A549 (cell line): ENCODE results near the gene FANCF. TPM values are rescaled to one million over a fixed set of nuclear protein-coding genes. Genes with fewer than 3 reads are reported as not detected.

Experiments used
- ATAC-seq, 2 experiments: fragments of 200-7000 bp in 1 of 2; fragments of >200 bp in 1 of 2; cut with Nextera tagmentation in 1 of 2; cut with Tn5 transposase in 1 of 2; 3 replicates each; pipeline versions ENCODE4 v1.8.0 to v1.9.1; 2018 to 2020; ENCODE audit warnings: mild to moderate bottlenecking in 1 of 2, moderate library complexity in 1 of 2
- CTCF ChIA-PET: fragments of 300-600 bp; sonication (Branson Sonifier 250); formaldehyde crosslinking; extraction: SDS; loops from one replicate; lab custom pipeline; 2021; ENCODE audit warnings: antibody characterized with exemption, inconsistent platforms; lab: Yijun Ruan, JAX
- POLR2A ChIA-PET: fragments of 350-600 bp; formaldehyde crosslinking; extraction: SDS; loops from one replicate; lab custom pipeline; 2021; ENCODE audit warnings: antibody characterized with exemption, inconsistent platforms; lab: Yijun Ruan, JAX
- DNase-seq, 2 experiments: peaks; one replicate each; pipeline versions ENCODE4 v3.0.0 to v3.0.0-alpha.2; 2011 to 2016; ENCODE audit warnings: low read depth in 1 of 2, low spot score in 1 of 2
- FAIRE-seq: peaks from 2 replicates; lab custom pipeline; 2011; peaks lifted over from hg19 to GRCh38; lab: Jason Lieb, UNC
- H3K27ac ChIP-seq, 2 experiments: fragments of >200 bp; sonication (Bioruptor Twin); formaldehyde crosslinking; 3 replicates each; pipeline ENCODE4 v1.5.1; 2016 to 2017
- H3K4me1 ChIP-seq: fragments of >200 bp; sonication (Bioruptor Twin); formaldehyde crosslinking; 3 replicates; pipeline ENCODE4 v1.6.1; 2016
- H3K4me2 ChIP-seq: fragments of >200 bp; sonication (Bioruptor Twin); formaldehyde crosslinking; 3 replicates; pipeline ENCODE4 v1.6.1; 2016
- H3K4me3 ChIP-seq: fragments of >200 bp; sonication (Bioruptor Twin); formaldehyde crosslinking; 3 replicates; pipeline ENCODE4 v1.5.1; 2016
- H3K9me3 ChIP-seq: fragments of >200 bp; sonication (Bioruptor Twin); formaldehyde crosslinking; 3 replicates; pipeline ENCODE4 v1.6.1; 2016
- BCL3 ChIP-seq: fragments of >200 bp; sonication (Bioruptor Twin); formaldehyde crosslinking; IDR thresholded peaks from 3 replicates; pipeline ENCODE4 v1.6.1; 2016
- BHLHE40 ChIP-seq: IDR thresholded peaks from 2 replicates; pipeline ENCODE4 v1.6.1; 2012; ENCODE audit warnings: low read depth, low read length, inconsistent platforms
- CBX2 ChIP-seq: fragments of 200-600 bp; sonication (generic); IDR thresholded peaks from 2 replicates; pipeline ENCODE4 v1.6.1; 2016; ENCODE audit warnings: low read depth, mild to moderate bottlenecking, borderline replicate concordance
- CBX8 ChIP-seq: fragments of 200-600 bp; sonication (generic); IDR thresholded peaks from 2 replicates; pipeline ENCODE4 v1.6.1; 2016
- CHD2 ChIP-seq: fragments of 150-350 bp; IDR thresholded peaks from 2 replicates; pipeline ENCODE4 v1.6.1; 2014; ENCODE audit warnings: low read length; ENCODE audit not compliant: partially characterized antibody
- CHD4 ChIP-seq: fragments of 200-600 bp; sonication (generic); IDR thresholded peaks from 2 replicates; pipeline ENCODE4 v1.6.1; 2016; ENCODE audit warnings: antibody characterized with exemption, mild to moderate bottlenecking, borderline replicate concordance
- EHF ChIP-seq: fragments of 250-450 bp; sonication (Bioruptor Pico); IDR thresholded peaks from 2 replicates; pipeline ENCODE4 v1.5.0; 2020; ENCODE audit warnings: mild to moderate bottlenecking
- EP300 ChIP-seq, 2 experiments: fragments of >200 bp; sonication (Bioruptor Twin); formaldehyde crosslinking; IDR thresholded peaks; 2 replicates in 1 of 2; 3 replicates in 1 of 2; pipeline ENCODE4 v1.6.1; 2016 to 2017
- ESRRA ChIP-seq: fragments of 150-350 bp; IDR thresholded peaks from 2 replicates; pipeline ENCODE4 v1.6.1; 2014; ENCODE audit warnings: mild to moderate bottlenecking, low read length, borderline replicate concordance
- FOSB ChIP-seq: fragments of 250-450 bp; sonication (Bioruptor Pico); IDR thresholded peaks from 2 replicates; pipeline ENCODE4 v1.5.0; 2020; ENCODE audit warnings: mild to moderate bottlenecking, moderate library complexity
- FOSL2 ChIP-seq, 2 experiments: fragments of 450-650 bp in 1 of 2; fragments of >200 bp in 1 of 2; sonication (Bioruptor Twin) in 1 of 2; formaldehyde crosslinking; IDR thresholded peaks; 2 replicates each; pipeline versions ENCODE4 v1.5.0 to v1.6.1; 2016 to 2020; ENCODE audit warnings: mild to moderate bottlenecking in 1 of 2, moderate library complexity in 1 of 2
- FOXS1 ChIP-seq: fragments of 250-450 bp; sonication (Bioruptor Pico); IDR thresholded peaks from 2 replicates; pipeline ENCODE4 v1.5.0; 2020; ENCODE audit warnings: mild to moderate bottlenecking, moderate library complexity
- GATA3 ChIP-seq: IDR thresholded peaks from 2 replicates; pipeline ENCODE4 v1.6.1; 2012; ENCODE audit warnings: borderline replicate concordance
- HEYL ChIP-seq: fragments of 250-450 bp; sonication (Bioruptor Pico); IDR thresholded peaks from 2 replicates; pipeline ENCODE4 v1.8.0; 2021; ENCODE audit warnings: mild to moderate bottlenecking, moderate library complexity
- HOXA7 ChIP-seq: fragments of 250-450 bp; sonication (Bioruptor Pico); IDR thresholded peaks from 2 replicates; pipeline ENCODE4 v1.5.0; 2020; ENCODE audit warnings: mild to moderate bottlenecking, moderate library complexity
- HOXB13 ChIP-seq: fragments of 250-450 bp; sonication (Bioruptor Pico); IDR thresholded peaks from 2 replicates; pipeline ENCODE4 v1.5.0; 2020; ENCODE audit warnings: low read depth, mild to moderate bottlenecking, moderate library complexity
- KDM1A ChIP-seq: fragments of 200-600 bp; sonication (generic); IDR thresholded peaks from 2 replicates; pipeline ENCODE4 v1.6.1; 2016; ENCODE audit warnings: low read depth, mild to moderate bottlenecking
- KDM5A ChIP-seq: fragments of 200-600 bp; sonication (generic); IDR thresholded peaks from 2 replicates; pipeline ENCODE4 v1.6.1; 2016; ENCODE audit warnings: antibody characterized with exemption, mild to moderate bottlenecking
- MAZ ChIP-seq: fragments of 150-350 bp; IDR thresholded peaks from 2 replicates; pipeline ENCODE4 v1.6.1; 2014; ENCODE audit warnings: antibody characterized with exemption, low read depth, low read length, borderline replicate concordance
- MYC ChIP-seq: IDR thresholded peaks from 2 replicates; pipeline ENCODE4 v1.6.1; 2012; ENCODE audit warnings: mild to moderate bottlenecking, inconsistent platforms, low read length, improper control_type of control experiment, borderline replicate concordance
- NFE2L2 ChIP-seq: fragments of 150-350 bp; conservative IDR thresholded peaks from 2 replicates; pipeline ENCODE4 v1.6.1; 2014; ENCODE audit warnings: low read length
- NPAS2 ChIP-seq: fragments of 250-450 bp; sonication (Bioruptor Pico); IDR thresholded peaks from 2 replicates; pipeline ENCODE4 v1.8.0; 2022; ENCODE audit warnings: mild to moderate bottlenecking, moderate library complexity, borderline replicate concordance
- POLR2A ChIP-seq: IDR thresholded peaks from 2 replicates; pipeline ENCODE4 v1.6.1; 2012; ENCODE audit warnings: mild to moderate bottlenecking, low read length
- POLR2AphosphoS2 ChIP-seq: conservative IDR thresholded peaks from 2 replicates; pipeline ENCODE4 v1.6.1; 2012; ENCODE audit warnings: low read length, improper control_type of control experiment, inconsistent platforms
- RNF2 ChIP-seq: fragments of 200-600 bp; sonication (generic); IDR thresholded peaks from 2 replicates; pipeline ENCODE4 v1.6.1; 2016; ENCODE audit warnings: low read depth, mild to moderate bottlenecking, antibody characterized with exemption, moderate library complexity, borderline replicate concordance
- SMC3 ChIP-seq: fragments of >200 bp; sonication (Bioruptor Twin); formaldehyde crosslinking; IDR thresholded peaks from 3 replicates; pipeline ENCODE4 v1.6.1; 2018; ENCODE audit warnings: inconsistent platforms
- TFCP2L1 ChIP-seq: fragments of 250-450 bp; sonication (Bioruptor Pico); IDR thresholded peaks from 2 replicates; pipeline ENCODE4 v1.5.0; 2021; ENCODE audit warnings: mild to moderate bottlenecking
- ZNF302 ChIP-seq: fragments of 250-450 bp; sonication (Bioruptor Pico); IDR thresholded peaks from 2 replicates; pipeline ENCODE4 v1.9.0; 2021; ENCODE audit warnings: inconsistent platforms, mild to moderate bottlenecking, moderate library complexity
- ZSCAN20 ChIP-seq: fragments of 250-450 bp; sonication (Bioruptor Pico); IDR thresholded peaks from 2 replicates; pipeline ENCODE4 v1.8.0; 2022; ENCODE audit warnings: mild to moderate bottlenecking, moderate library complexity
- WGBS: methylation state at CpG from one replicate; pipeline ENCODE4 v1.1.6; 2017; ENCODE audit errors: missing lambda C conversion rate; 5-methylcytosine and 5-hydroxymethylcytosine counted together
- polyA plus RNA-seq, 4 experiments: library from polyadenylated mRNA; depleted of rRNA in 3 of 4; stranded (reverse); fragments of >200 nt; fragmentation: RNase III in 1 of 4; extraction: RNeasy Plus Mini Kit Qiagen cat#74134 plus additional on column Dnase treatment in 1 of 4; gene quantifications; 2 replicates in 3 of 4; 3 replicates in 1 of 4; pipeline ENCODE4 v1.2.3, GENCODE V29; 2011 to 2017
- TF ChIP-seq, protein P1 (sequence below): fragments of 150-350 bp; IDR thresholded peaks from 2 replicates; pipeline ENCODE4 v1.6.1; 2014; ENCODE audit warnings: low read depth, mild to moderate bottlenecking, low read length
- TF ChIP-seq, protein P2 (sequence below): fragments of >200 bp; sonication (Bioruptor Twin); formaldehyde crosslinking; IDR thresholded peaks from 2 replicates; pipeline ENCODE4 v1.6.1; 2016

The FANCF gene
- polyA plus RNA-seq, 2 of the 4 experiments (the other 2 are of a cell fraction): 10.9 to 11.1 TPM

- no peak for FAIRE-seq
- peak; percentile 24 to 40; a peak in 2 of 6 replicates for ATAC-seq
- Histone ChIP-seq H3K27ac (no peak overlapping the region), H3K4me1 (no peaks in the 10 kb centered on the region), H3K4me2 (no peak overlapping the region), H3K4me3 (no peak overlapping the region), H3K9me3 (no peaks in the 10 kb centered on the region)
- TF ChIP-seq EHF (CRISPR knock-in tag) (no peak), GATA3 (no peak)
- TF ChIP-seq, protein P1, sequence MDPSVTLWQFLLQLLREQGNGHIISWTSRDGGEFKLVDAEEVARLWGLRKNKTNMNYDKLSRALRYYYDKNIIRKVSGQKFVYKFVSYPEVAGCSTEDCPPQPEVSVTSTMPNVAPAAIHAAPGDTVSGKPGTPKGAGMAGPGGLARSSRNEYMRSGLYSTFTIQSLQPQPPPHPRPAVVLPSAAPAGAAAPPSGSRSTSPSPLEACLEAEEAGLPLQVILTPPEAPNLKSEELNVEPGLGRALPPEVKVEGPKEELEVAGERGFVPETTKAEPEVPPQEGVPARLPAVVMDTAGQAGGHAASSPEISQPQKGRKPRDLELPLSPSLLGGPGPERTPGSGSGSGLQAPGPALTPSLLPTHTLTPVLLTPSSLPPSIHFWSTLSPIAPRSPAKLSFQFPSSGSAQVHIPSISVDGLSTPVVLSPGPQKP: no peak
- DNase-seq: no peak
- CTCF ChIA-PET: no interaction called here
- POLR2A ChIA-PET: interaction anchor here (0.7 kb wide), 1 partner anchor 8 kb away, joined by 3 read pairs; the partner anchor contains the start of gene FANCF
Measured at GRCh38 chr11:22633354-22633902, 7.8 kb upstream of the FANCF start.

DNA sequence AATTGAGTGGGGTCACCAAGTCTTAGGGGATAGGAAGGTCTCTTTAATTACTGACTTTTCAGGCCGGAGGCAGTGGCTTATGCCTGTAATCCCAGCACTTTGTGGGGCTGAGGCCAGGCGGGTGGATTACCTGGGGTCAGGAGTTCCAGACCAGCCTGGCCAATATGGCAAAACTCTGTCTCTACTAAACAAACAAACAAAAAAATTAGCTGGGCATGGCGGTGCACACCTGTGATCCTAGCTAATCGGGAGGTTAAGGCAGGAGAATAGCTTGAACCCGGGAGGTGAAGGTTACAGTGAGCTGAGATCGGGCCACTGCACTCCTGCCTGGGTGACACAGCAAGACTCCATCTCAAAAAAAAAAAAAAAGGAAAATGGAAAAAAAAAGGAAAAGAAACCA, 1.8 kb upstream of the FANCF start:
- DNase-seq (no peak), FAIRE-seq (no peak), ATAC-seq (no peak)
- Histone ChIP-seq H3K4me2 (no peak overlapping the region), H3K27ac (no peak overlapping the region), H3K4me3 (no peak overlapping the region), H3K4me1 (peaks cover 7% of the 10 kb centered on the region; the same call in 1 of the 3 replicates), H3K9me3 (no peaks in the 10 kb centered on the region)
- WGBS: 93% methylated on average over 6 of the region's 6 CpGs
- TF ChIP-seq SMC3: no peak
- TF ChIP-seq, protein P1: no peak
- TF ChIP-seq MAZ: no peak
- TF ChIP-seq POLR2AphosphoS2: no peak
- TF ChIP-seq FOXS1 (CRISPR knock-in tag): no peak
- TF ChIP-seq CHD4: no peak
- TF ChIP-seq EHF (CRISPR knock-in tag): no peak
- TF ChIP-seq NFE2L2: no peak
- no peak for TF ChIP-seq MYC
- no peak for TF ChIP-seq CBX8
- TF ChIP-seq KDM1A: no peak
- TF ChIP-seq FOSL2 (IDR thresholded peaks at IDR 0.05): no peak
- no peak for TF ChIP-seq FOSL2 (CRISPR knock-in tag; IDR thresholded peaks at IDR 0.05)
- TF ChIP-seq ESRRA: no peak
- TF ChIP-seq ZSCAN20 (CRISPR knock-in tag): no peak
- TF ChIP-seq CBX2: no peak
- no peak for TF ChIP-seq KDM5A
- TF ChIP-seq NPAS2 (CRISPR knock-in tag): no peak
- TF ChIP-seq FOSB (CRISPR knock-in tag): no peak
- ChIA-PET POLR2A (no interaction called here), CTCF (interaction anchor here (1.2 kb wide), 1 partner anchor 43 kb away, joined by 3 read pairs; no protein-coding TSS in a partner anchor)

DNA sequence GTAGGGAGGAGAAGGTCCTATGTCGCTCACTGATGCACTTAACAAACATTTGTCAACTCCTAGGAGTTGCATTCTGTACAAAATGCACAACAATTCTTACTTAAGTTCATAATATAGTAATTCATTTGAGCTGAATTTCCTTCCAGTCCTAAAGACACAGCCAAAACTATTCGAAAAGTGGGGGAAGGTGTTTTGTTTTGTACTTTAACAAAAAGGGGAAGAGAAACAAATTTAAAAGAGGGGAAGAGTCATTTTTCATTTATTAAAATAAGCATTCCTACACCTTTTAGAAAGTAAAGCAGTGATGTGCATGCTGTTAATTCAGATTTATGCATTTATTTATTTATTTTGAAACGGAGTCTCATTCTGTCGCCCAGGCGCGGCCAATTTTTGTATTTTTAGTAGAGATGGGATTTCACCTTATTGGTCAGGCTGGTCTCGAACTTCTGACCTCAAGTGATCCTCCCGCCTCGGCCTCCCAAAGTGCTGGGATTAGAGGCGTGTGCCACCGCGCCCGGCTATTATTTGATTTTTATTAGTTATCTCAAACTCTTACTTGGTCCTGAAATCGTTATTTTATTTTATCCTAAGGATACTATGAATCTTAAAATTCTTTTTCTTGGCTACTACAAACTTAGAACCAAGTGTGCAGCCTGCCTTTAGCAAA, 1.1 kb upstream of the FANCF start:
- Histone ChIP-seq H3K4me2 (peak overlapping the region; percentile 79), H3K4me3 (no peak overlapping the region; the same call in 2 of the 3 replicates), H3K9me3 (no peaks in the 10 kb centered on the region), H3K27ac (no peak overlapping the region), H3K4me1 (peaks cover 7% of the 10 kb centered on the region; the same call in 1 of the 3 replicates)
- ATAC-seq: no peak
- 91% methylated on average over 14 of the region's 14 CpGs for WGBS
- DNase-seq: no peak
- FAIRE-seq: no peak
- ChIA-PET CTCF (interaction anchor here (0.7 to 2.2 kb wide), 3 partner anchors 8 to 36 kb away, joined by 3 to 7 read pairs (median 3); no protein-coding TSS in a partner anchor), POLR2A (no interaction called here)
- TF ChIP-seq ESRRA (no peak), KDM5A (no peak), BHLHE40 (no peak), MYC (no peak), KDM1A (no peak), RNF2 (no peak), CHD2 (no peak), BCL3 (no peak), TFCP2L1 (CRISPR knock-in tag) (no peak), HOXA7 (CRISPR knock-in tag) (no peak), HEYL (CRISPR knock-in tag) (no peak), EP300 (IDR thresholded peaks at IDR 0.05) (no peak), ZNF302 (CRISPR knock-in tag) (no peak), HOXB13 (no peak), GATA3 (no peak), POLR2A (no peak)
- TF ChIP-seq, protein P2, sequence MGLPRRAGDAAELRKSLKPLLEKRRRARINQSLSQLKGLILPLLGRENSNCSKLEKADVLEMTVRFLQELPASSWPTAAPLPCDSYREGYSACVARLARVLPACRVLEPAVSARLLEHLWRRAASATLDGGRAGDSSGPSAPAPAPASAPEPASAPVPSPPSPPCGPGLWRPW: no peak
